RWPE1 (cell line): ENCODE measurements around the gene CT47C1.

ENCODE experiments used
- CTCF ChIA-PET: fragments of 350-600 bp; sonication (Branson Sonifier 250); formaldehyde crosslinking; extraction: SDS; loops from one replicate; lab custom pipeline; 2021; lab: Yijun Ruan, JAX
- POLR2A ChIA-PET: fragments of 400-600 bp; formaldehyde crosslinking; extraction: SDS; loops from one replicate; lab custom pipeline; 2020; ENCODE audit warnings: antibody characterized with exemption; ENCODE audit not compliant: low non-redundant PET; lab: Yijun Ruan, JAX
- DNase-seq: peaks from one replicate; pipeline ENCODE4 v3.0.0; 2012; ENCODE audit warnings: low spot score
- H3K27ac ChIP-seq: fragments of 450-650 bp; 2 replicates; pipeline ENCODE4 v1.5.1; 2017
- TF ChIP-seq, protein P1 (sequence below): fragments of 450-650 bp; conservative IDR thresholded peaks from 2 replicates; pipeline ENCODE4 v1.5.1; 2017; ENCODE audit warnings: low read depth, mild to moderate bottlenecking

The CT47C1 gene

DNA sequence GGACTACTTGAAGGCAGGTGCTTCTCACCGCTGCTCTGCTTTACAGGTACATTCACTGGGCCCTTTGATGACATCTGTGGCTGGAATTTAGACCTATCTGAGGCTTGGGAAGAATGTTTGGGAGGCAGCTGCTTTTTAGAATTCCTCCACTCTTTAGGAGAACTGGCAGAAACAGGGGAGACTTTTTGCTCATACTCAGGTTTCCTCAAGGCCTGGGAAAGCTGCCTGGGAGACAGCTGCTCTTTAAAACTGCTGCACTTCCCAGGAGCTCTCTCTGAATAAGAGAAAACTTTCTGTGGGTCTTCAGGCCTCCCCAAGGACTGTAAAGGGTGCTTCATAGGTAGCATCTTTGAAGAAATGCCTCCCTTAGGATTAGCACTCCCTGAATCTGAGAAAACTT is 14.3 kb downstream of the CT47C1 start:
- DNase-seq = no peak
- TF ChIP-seq, protein P1, sequence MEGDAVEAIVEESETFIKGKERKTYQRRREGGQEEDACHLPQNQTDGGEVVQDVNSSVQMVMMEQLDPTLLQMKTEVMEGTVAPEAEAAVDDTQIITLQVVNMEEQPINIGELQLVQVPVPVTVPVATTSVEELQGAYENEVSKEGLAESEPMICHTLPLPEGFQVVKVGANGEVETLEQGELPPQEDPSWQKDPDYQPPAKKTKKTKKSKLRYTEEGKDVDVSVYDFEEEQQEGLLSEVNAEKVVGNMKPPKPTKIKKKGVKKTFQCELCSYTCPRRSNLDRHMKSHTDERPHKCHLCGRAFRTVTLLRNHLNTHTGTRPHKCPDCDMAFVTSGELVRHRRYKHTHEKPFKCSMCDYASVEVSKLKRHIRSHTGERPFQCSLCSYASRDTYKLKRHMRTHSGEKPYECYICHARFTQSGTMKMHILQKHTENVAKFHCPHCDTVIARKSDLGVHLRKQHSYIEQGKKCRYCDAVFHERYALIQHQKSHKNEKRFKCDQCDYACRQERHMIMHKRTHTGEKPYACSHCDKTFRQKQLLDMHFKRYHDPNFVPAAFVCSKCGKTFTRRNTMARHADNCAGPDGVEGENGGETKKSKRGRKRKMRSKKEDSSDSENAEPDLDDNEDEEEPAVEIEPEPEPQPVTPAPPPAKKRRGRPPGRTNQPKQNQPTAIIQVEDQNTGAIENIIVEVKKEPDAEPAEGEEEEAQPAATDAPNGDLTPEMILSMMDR = no peak
- ChIA-PET POLR2A (no interaction called here), CTCF (interaction anchor here (0.7 kb wide), 1 partner anchor 121 kb away, joined by 3 read pairs; no protein-coding TSS in a partner anchor)
- H3K27ac ChIP-seq = no peak overlapping the region

DNA sequence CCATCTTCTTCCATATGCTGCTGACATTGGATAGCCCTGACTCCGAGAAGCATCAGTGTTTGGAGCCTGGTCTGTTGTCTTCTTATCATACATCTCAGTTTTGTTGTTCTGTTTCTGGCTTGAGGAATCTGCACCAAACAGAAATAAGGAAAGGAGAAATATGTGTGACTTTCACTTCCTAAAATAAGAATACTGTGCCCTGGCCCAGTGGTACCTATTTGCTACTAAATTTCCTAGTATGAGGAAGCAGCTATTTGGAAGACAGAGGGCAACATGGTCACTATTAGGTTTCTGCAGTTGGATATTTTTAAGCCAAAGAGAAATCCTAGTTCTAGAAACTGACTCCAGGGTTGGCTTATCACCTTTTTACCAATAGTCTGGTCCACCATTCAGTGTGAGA is 16.8 kb downstream of the CT47C1 start:
- POLR2A ChIA-PET = no interaction called here
- CTCF ChIA-PET = no interaction called here

DNA sequence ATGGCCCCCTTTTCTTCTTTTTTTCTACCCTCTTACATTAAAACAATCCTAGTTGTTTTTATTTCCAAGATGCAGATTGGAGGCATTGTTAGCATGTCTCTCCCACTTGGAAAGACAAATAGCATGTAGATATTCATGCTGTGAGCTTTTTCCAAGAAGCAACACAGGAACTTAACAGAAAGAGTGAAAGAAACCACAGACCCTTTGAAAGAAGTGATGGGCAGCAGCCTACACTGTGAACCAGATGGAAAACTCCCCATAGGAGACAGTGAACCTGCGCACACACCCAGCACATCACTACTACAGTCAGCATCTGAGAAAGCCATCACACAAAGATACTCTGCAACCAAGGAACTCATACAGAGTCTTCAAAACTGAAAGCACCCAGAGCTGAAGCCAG is 17.8 kb downstream of the CT47C1 start:
- TF ChIP-seq, protein P1 = no peak
- CTCF ChIA-PET = no interaction called here
- no peak for DNase-seq
- POLR2A ChIA-PET = no interaction called here
- no peak overlapping the region for H3K27ac ChIP-seq

More for the DNA sequence above, 16.8 kb downstream of the CT47C1 start:
- no peak for DNase-seq
- TF ChIP-seq, protein P1 = no peak
- no peak overlapping the region for H3K27ac ChIP-seq

DNA sequence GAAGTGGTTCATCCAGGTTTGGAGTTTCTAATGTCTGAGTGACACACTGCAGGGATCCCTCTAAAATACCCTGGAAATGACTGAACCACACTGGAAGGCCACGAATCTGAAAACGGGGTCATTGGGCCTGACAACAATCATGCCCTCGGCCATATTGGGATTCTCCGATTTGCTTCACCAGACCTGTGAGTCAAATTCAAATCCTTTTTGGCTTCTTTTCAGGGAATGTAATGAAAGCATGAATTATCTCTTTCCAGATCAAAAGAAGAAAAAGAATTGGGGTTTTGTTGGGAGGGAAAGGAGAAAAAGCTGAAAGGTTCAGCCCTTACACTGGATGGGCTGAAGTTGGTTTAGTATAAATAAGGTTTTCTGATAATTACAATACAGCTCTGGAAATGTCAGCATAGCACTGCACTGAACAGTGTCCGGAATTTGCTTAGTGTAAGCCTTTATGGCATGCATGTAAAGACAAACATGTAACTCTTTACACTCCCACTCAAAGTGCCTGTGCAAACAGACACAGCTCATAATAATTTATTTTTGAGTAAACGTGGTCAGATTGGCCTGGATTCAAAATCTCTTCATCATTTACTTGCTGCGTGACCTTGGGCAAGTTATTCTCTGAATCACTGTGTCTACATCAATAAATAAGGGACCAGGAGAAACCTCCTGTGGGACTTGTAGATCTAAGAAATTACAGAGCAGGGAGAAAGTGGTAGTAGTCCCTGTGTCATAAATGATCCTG is 21.4 kb downstream of the CT47C1 start:
- CTCF ChIA-PET = no interaction called here
- TF ChIP-seq, protein P1 = no peak
- no peak for DNase-seq
- H3K27ac ChIP-seq = no peak overlapping the region
- POLR2A ChIA-PET = no interaction called here

DNA sequence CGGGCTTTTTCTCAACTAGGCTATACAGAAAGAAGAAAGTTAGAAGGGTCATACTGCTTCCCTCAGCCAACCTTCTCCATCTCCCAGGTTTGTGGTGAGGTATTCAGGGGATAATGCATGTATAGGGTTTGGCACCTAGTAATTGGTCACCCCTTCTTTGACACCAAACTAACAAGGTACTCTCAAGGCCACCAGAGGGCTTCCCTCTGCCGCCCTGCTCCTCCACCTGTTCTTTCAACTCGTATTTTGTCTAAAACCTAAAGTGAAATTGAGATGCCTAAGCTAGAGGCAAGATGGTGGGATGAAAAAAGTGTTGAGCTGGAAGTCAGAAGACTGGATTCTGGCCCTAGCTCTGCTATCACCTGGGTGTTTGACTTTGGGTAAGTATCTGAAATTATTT is 22.0 kb downstream of the CT47C1 start:
- POLR2A ChIA-PET = no interaction called here
- TF ChIP-seq, protein P1 = no peak
- DNase-seq = no peak
- CTCF ChIA-PET = no interaction called here
- H3K27ac ChIP-seq = no peak overlapping the region

DNA sequence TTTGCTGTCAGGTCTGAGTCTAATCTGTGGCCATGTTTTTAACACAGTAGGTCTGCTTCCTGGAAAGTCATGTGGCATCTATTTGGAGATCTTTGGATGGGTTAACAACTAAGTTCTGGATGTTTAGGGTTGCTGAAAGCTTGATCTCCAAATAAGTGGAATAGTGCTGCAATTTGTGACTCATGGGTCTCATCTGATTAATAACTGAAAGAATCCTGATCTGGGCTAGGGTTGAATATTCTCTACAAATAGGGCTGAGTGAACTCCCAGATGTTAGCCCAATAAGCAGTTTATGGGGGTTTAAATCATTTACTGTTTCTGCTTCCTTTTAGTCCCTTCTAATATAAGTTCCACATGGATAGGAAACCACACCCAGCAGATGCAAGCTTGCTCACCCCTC is 23.1 kb downstream of the CT47C1 start:
- DNase-seq = no peak
- ChIA-PET CTCF (no interaction called here), POLR2A (no interaction called here)

More for the DNA sequence above, 23.1 kb downstream of the CT47C1 start:
- no peak overlapping the region for H3K27ac ChIP-seq
- TF ChIP-seq, protein P1 = no peak
